Prostate gland (tissue), 2 donors: ENCODE measurements around the gene NPR2. TPM values are rescaled to one million over a fixed set of nuclear protein-coding genes. Genes with fewer than 3 reads are reported as not detected.

ENCODE experiments used
- DNase-seq: peaks from one replicate; pipeline ENCODE4 v3.0.0-alpha.2; 2019; ENCODE audit warnings: low spot score
- H3K27ac ChIP-seq, 2 donors: fragments of 200-600 bp; sonication (generic); 2 replicates each; pipeline ENCODE4 v1.5.1; 2017 to 2019
- H3K27me3 ChIP-seq: fragments of 200-600 bp; sonication (generic); replicated peaks from 2 replicates; pipeline ENCODE4 v1.5.1; 2019; ENCODE audit not compliant: insufficient read depth
- H3K36me3 ChIP-seq, 2 donors: fragments of 200-600 bp; sonication (generic); 1 replicate in 1 of 2; 2 replicates in 1 of 2; pipeline versions ENCODE4 v1.5.1 to v1.8.1; 2017 to 2019
- H3K4me1 ChIP-seq: fragments of 200-600 bp; sonication (generic); replicated peaks from 2 replicates; pipeline ENCODE4 v1.5.1; 2019
- H3K4me3 ChIP-seq, 2 donors: fragments of 200-600 bp; sonication (generic); 2 replicates each; pipeline ENCODE4 v1.5.1; 2017 to 2019
- H3K9me3 ChIP-seq: fragments of 200-600 bp; sonication (generic); 2 replicates; pipeline ENCODE4 v1.5.1; 2017
- POLR2A ChIP-seq: fragments of 450-650 bp; IDR thresholded peaks from one replicate; pipeline ENCODE4 v1.6.1; 2016; ENCODE audit warnings: antibody characterized with exemption, mild to moderate bottlenecking
- POLR2AphosphoS5 ChIP-seq: sonication (generic); formaldehyde crosslinking; IDR thresholded peaks from one replicate; pipeline ENCODE4 v1.6.1; 2017; ENCODE audit warnings: antibody characterized with exemption
- WGBS: methylation state at CpG from one replicate; pipeline ENCODE4 v1.1.5; 2018; 5-methylcytosine and 5-hydroxymethylcytosine counted together
- intact Hi-C: fragments of 100-400 bp; cut with DNase I; formaldehyde crosslinking; loops from one replicate; pipeline ENCODE4 v1.14.2; 2022
- total RNA-seq, 2 donors: library from RNA; depleted of rRNA; stranded (reverse); fragments of >200 nt; gene quantifications; one replicate each; pipeline ENCODE4 v1.1.0, GENCODE V29; 2016
- TF ChIP-seq, protein P1 (sequence below), 4 experiments: fragments of 200-600 bp in 2 of 4; fragments of 450-650 bp in 2 of 4; sonication (generic) in 2 of 4; IDR thresholded peaks; 1 replicate in 3 of 4; 2 replicates in 1 of 4; pipeline ENCODE4 v1.5.1; 2016 to 2019; ENCODE audit warnings: antibody characterized with exemption in 4 of 4, mild to moderate bottlenecking in 2 of 4, moderate library complexity in 2 of 4

The NPR2 gene
- total RNA-seq, 2 donors from 2014 or later = 17.3 to 33.2 TPM

DNA sequence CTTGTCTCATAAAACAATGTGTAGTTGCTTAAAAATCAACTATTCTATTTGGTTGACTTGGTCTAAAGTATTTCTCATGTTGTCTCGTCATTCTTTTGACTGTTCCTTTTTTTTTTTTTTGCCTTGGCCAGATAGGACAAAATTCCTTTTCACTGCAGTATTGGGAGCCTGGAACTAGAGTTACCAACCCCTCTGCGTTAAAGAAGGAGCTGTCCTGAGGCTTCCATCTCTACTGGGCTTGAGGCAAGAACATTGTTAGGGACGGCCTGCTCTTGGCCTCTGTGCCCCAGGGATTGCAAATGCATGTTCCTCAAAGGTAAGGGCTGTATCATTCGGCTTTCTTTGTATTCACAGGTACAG lies 1.4 kb upstream of the NPR2 start:
- Histone ChIP-seq H3K36me3 (no peaks in the 10 kb centered on the region), H3K9me3 (no peaks in the 10 kb centered on the region), H3K27me3 (no peaks in the 10 kb centered on the region), H3K4me1 (no peaks in the 10 kb centered on the region), H3K4me3 (no peak overlapping the region), H3K27ac (no peak overlapping the region)
- no peak for DNase-seq
- TF ChIP-seq POLR2AphosphoS5 (no peak), POLR2A (no peak)
- TF ChIP-seq, protein P1, sequence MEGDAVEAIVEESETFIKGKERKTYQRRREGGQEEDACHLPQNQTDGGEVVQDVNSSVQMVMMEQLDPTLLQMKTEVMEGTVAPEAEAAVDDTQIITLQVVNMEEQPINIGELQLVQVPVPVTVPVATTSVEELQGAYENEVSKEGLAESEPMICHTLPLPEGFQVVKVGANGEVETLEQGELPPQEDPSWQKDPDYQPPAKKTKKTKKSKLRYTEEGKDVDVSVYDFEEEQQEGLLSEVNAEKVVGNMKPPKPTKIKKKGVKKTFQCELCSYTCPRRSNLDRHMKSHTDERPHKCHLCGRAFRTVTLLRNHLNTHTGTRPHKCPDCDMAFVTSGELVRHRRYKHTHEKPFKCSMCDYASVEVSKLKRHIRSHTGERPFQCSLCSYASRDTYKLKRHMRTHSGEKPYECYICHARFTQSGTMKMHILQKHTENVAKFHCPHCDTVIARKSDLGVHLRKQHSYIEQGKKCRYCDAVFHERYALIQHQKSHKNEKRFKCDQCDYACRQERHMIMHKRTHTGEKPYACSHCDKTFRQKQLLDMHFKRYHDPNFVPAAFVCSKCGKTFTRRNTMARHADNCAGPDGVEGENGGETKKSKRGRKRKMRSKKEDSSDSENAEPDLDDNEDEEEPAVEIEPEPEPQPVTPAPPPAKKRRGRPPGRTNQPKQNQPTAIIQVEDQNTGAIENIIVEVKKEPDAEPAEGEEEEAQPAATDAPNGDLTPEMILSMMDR (IDR thresholded peaks at IDR 0.05) = no peak
- WGBS = 30% methylated on average over 4 of the region's 4 CpGs
- intact Hi-C loops = loop anchor here (1.0 to 2.0 kb wide), 2 partner anchors 37 to 91 kb away; no protein-coding TSS in a partner anchor

DNA sequence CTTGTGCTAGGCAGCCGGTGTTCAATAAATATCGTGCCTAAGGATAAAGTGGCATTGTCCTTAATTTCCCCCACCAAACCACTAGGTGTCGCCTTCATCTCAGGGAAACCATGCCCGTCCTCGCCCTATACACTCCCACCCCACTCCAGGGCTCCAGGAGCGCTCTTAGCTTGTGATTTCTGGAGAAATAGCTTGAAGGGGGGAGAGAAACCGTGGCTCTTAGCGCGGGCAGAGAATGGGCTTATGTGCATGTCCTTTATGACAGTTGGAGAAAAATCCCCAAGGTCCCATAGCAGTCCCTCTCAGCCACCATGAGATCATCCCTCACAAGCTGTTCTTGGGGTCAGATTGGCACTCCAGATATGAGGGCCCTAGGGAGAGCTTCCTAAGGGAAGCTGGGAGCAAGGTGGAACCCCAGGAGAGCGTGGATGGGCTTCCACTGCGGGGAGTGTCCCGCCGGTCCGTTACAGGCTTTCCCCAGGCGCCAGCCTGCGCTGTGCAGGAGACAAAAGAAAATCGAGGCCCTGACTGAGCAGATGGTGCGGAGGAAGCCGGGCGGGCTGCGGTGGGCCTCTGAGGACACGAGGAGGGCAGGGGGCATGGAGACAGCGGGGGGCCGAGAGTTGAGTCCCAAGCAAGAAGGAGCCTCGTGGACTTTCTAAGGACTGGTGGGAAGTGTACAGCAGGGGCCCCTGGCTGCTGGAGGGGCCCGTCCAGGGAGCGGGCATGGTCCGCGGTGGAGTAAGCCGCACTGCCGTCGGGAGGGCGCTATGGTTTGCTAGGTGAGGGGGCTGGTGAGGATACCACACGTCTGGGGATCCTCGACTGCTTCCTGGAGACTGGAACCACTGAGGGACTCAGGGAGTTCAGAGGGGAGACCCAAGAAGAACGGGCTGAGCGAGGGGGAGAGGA lies 750 bp upstream of the NPR2 start:
- WGBS = 53% methylated on average over 37 of the region's 37 CpGs
- Histone ChIP-seq H3K9me3 (no peaks in the 10 kb centered on the region), H3K4me1 (no peaks in the 10 kb centered on the region), H3K27me3 (no peaks in the 10 kb centered on the region), H3K4me3 (peak overlapping the region; percentile 41 to 50), H3K36me3 (no peaks in the 10 kb centered on the region), H3K27ac (peak overlapping the region; percentile 36 to 76)
- intact Hi-C loops = loop anchor here (1.0 to 2.0 kb wide), 2 partner anchors 36 to 91 kb away; no protein-coding TSS in a partner anchor
- TF ChIP-seq, protein P1 (IDR thresholded peaks at IDR 0.05) = peak; percentile 70 to 90 (median 84)
- TF ChIP-seq POLR2AphosphoS5 (peak; percentile 69), POLR2A (no peak)
- DNase-seq = peak; percentile 74

DNA sequence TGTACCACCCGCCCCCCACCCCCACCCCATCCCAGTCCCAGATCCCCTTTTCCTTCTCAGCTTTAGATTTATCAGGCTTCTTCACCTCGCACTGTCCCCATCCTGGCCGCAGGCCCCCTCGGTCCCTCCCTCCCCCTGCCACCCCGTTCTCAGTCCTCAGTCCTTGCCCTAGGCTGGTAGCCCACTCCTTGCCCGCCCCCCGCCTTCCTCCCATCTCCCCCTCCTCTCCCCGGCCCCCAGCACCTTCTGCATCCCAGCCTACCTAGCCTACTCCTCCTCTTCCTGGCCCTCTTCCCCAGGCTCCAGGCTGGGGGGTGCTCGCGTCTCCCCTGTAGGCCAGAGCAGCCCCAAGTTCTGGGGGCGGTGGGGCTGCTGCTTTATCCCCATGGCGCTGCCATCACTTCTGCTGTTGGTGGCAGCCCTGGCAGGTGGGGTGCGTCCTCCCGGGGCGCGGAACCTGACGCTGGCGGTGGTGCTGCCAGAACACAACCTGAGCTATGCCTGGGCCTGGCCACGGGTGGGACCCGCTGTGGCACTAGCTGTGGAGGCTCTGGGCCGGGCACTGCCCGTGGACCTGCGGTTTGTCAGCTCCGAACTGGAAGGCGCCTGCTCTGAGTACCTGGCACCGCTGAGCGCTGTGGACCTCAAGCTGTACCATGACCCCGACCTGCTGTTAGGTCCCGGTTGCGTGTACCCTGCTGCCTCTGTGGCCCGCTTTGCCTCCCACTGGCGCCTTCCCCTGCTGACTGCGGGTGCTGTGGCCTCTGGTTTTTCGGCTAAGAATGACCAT lies 828 bp downstream of the NPR2 start:
- no peaks in the 10 kb centered on the region for H3K36me3 ChIP-seq
- H3K4me1 ChIP-seq = no peaks in the 10 kb centered on the region
- H3K9me3 ChIP-seq = no peaks in the 10 kb centered on the region
- DNase-seq = no peak
- WGBS = 76% methylated on average over 32 of the region's 34 CpGs
- H3K27me3 ChIP-seq = no peaks in the 10 kb centered on the region
- intact Hi-C loops = no loop called here
- H3K27ac ChIP-seq = peak overlapping the region; percentile 70 to 76
- TF ChIP-seq, protein P1 (IDR thresholded peaks at IDR 0.05) = no peak
- TF ChIP-seq POLR2AphosphoS5 (no peak), POLR2A (no peak)
- H3K4me3 ChIP-seq = peak overlapping the region; percentile 41 to 50

DNA sequence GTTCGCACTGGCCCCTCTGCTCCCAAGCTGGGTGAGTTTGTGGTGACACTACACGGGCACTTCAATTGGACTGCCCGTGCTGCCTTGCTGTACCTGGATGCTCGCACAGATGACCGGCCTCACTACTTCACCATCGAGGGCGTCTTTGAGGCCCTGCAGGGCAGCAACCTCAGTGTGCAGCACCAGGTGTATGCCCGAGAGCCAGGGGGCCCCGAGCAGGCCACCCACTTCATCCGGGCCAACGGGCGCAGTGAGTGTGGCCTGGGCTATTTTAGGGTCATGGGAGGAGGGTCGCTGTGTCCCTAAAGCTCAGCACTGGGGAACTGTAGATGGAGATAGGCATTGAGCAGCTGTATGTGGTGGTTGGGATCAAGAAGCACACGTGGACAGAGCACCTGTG lies 1.4 kb downstream of the NPR2 start:
- H3K4me1 ChIP-seq = no peaks in the 10 kb centered on the region
- no peaks in the 10 kb centered on the region for H3K27me3 ChIP-seq
- no peak overlapping the region for H3K4me3 ChIP-seq
- intact Hi-C loops = no loop called here
- no peak for TF ChIP-seq POLR2AphosphoS5
- TF ChIP-seq, protein P1 (IDR thresholded peaks at IDR 0.05) = no peak
- TF ChIP-seq POLR2A = no peak
- WGBS = 88% methylated on average over 14 of the region's 14 CpGs
- H3K36me3 ChIP-seq = no peaks in the 10 kb centered on the region
- no peak overlapping the region for H3K27ac ChIP-seq
- DNase-seq = no peak
- H3K9me3 ChIP-seq = no peaks in the 10 kb centered on the region
